ENCODE data around the gene C16orf46. TPM values are rescaled to one million over a fixed set of nuclear protein-coding genes. Genes with fewer than 3 reads are reported as not detected.
A peak's percentile ranks its signal among the peaks of the same experiment; 100 is the strongest.

The C16orf46 gene
- total and polyA plus RNA-seq, 9 of the 15 experiments (the other 6 are each of a cell fraction or from before 2014, with no cell fraction given), result 0.10 to 0.98 (median 0.41) TPM; not detected in 1

GRCh38 chr16:81095953-81096714, 19.1 kb upstream of the C16orf46 start, which contains the start of gene GCSH (continued):
- TF ChIP-seq AFF1 (IDR thresholded peaks at IDR 0.05; ENCODE audit: low read depth in 1 of 2, partially characterized antibody in 2 of 2) (no peak), PHF21A (IDR thresholded peaks at IDR 0.05; ENCODE audit: borderline replicate concordance, low read depth) (no peak), HDGF (IDR thresholded peaks at IDR 0.05) (no peak; the same call in 1 of the 2 replicates), ARNT (IDR thresholded peaks at IDR 0.05) (no peak), SMAD4 (CRISPR knock-in tag; conservative IDR thresholded peaks at IDR 0.05) (peak; percentile 20; the same call in 1 of the 2 replicates), ZSCAN32 (CRISPR knock-in tag; IDR thresholded peaks at IDR 0.05) (no peak), ZNF668 (CRISPR knock-in tag; IDR thresholded peaks at IDR 0.05) (no peak), MYBL2 (IDR thresholded peaks at IDR 0.05; ENCODE audit: low read depth) (no peak), MYBL2 (CRISPR knock-in tag; IDR thresholded peaks at IDR 0.05; ENCODE audit: borderline replicate concordance) (no peak), ZNF507 (tag; conservative IDR thresholded peaks at IDR 0.05) (no peak), SP2 (IDR thresholded peaks at IDR 0.05; ENCODE audit: extremely low read depth, low read depth, low read length, poor library complexity, severe bottlenecking) (peak; percentile 51), ZNF592 (IDR thresholded peaks at IDR 0.05) (peak; percentile 27), SMAD2 (IDR thresholded peaks at IDR 0.05; ENCODE audit: low read depth, low read length) (no peak), ZNF232 (CRISPR knock-in tag; IDR thresholded peaks at IDR 0.05) (no peak; the same call in 1 of the 2 replicates), KDM2B (CRISPR knock-in tag; IDR thresholded peaks at IDR 0.05) (no peak), ATF1 (CRISPR knock-in tag; IDR thresholded peaks at IDR 0.05) (no peak), ATF1 (tag; IDR thresholded peaks at IDR 0.05) (peak; percentile 80), PURB (CRISPR knock-in tag; IDR thresholded peaks at IDR 0.05; ENCODE audit: low read depth) (no peak), THRA (IDR thresholded peaks at IDR 0.05) (no peak), PCBP2 (IDR thresholded peaks at IDR 0.05; ENCODE audit: low read depth, low read length, poor library complexity, severe bottlenecking) (no peak)
